OCI-LY1 (cell line): ENCODE results near the gene CAMKK1.

Experiments
- EZH2 ChIP-seq: fragments of 200-600 bp; sonication (generic), shearing (Covaris generic); IDR thresholded peaks from 2 replicates; pipeline ENCODE4 v1.8.0; 2017; ENCODE audit warnings: borderline replicate concordance, mixed run types, mild to moderate bottlenecking, antibody characterized with exemption, low read length, moderate library complexity, mixed read lengths
- TF ChIP-seq, protein P1 (sequence below): fragments of 200-600 bp; sonication (generic), shearing (Covaris generic); IDR thresholded peaks from 2 replicates; pipeline ENCODE4 v1.5.1; 2017; ENCODE audit warnings: mild to moderate bottlenecking, antibody characterized with exemption, low read length, moderate library complexity, mixed read lengths

DNA sequence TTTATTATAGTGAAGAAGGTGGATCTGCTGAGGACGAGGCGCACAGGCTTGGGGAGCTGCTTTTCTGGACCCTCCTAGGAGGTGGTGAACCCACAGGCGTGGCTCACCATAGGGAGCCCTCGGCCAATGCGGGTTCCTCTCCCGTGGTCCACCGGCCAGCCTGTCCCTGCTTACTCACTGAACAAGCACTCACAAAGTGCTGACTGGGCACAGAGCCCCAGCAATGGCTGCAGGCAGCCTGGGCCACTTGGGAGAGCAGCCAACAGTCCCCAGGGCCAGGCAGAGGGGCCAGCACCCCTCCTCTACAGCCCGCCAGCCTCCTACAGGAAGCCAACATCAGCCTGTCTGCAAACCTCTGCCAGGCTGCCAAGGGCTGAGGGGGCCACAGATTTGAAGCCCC, 27.7 kb downstream of the CAMKK1 start:
- no peak for TF ChIP-seq EZH2
- TF ChIP-seq, protein P1, sequence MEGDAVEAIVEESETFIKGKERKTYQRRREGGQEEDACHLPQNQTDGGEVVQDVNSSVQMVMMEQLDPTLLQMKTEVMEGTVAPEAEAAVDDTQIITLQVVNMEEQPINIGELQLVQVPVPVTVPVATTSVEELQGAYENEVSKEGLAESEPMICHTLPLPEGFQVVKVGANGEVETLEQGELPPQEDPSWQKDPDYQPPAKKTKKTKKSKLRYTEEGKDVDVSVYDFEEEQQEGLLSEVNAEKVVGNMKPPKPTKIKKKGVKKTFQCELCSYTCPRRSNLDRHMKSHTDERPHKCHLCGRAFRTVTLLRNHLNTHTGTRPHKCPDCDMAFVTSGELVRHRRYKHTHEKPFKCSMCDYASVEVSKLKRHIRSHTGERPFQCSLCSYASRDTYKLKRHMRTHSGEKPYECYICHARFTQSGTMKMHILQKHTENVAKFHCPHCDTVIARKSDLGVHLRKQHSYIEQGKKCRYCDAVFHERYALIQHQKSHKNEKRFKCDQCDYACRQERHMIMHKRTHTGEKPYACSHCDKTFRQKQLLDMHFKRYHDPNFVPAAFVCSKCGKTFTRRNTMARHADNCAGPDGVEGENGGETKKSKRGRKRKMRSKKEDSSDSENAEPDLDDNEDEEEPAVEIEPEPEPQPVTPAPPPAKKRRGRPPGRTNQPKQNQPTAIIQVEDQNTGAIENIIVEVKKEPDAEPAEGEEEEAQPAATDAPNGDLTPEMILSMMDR = no peak
